Type B pancreatic cell (in vitro differentiated cells): ENCODE data around the gene PRICKLE2. TPM values are rescaled to one million over a fixed set of nuclear protein-coding genes. Genes with fewer than 3 reads are reported as not detected.

ENCODE experiments used
- DNase-seq: peaks from one replicate; pipeline ENCODE4 v3.0.0; 2021; ENCODE audit warnings: mixed read lengths; ENCODE audit not compliant: unreplicated experiment; ENCODE audit errors: extremely low spot score
- H3K27ac Mint-ChIP-seq: 2 replicates; pipeline ENCODE4 v1.8.0; 2021; ENCODE audit warnings: mild to moderate bottlenecking, mixed read lengths
- H3K27me3 Mint-ChIP-seq: 2 replicates; pipeline ENCODE4 v1.8.0; 2021; ENCODE audit warnings: mixed read lengths
- H3K36me3 Mint-ChIP-seq: 2 replicates; pipeline ENCODE4 v1.8.0; 2021; ENCODE audit warnings: mixed read lengths
- H3K4me1 Mint-ChIP-seq: one replicate; pipeline ENCODE4 v1.8.0; 2021; ENCODE audit warnings: mixed read lengths; ENCODE audit not compliant: unreplicated experiment
- H3K4me3 Mint-ChIP-seq: 2 replicates; pipeline ENCODE4 v1.8.0; 2021; ENCODE audit warnings: mild to moderate bottlenecking, mixed read lengths
- H3K9me3 Mint-ChIP-seq: 2 replicates; pipeline ENCODE4 v1.8.0; 2021; ENCODE audit warnings: mixed read lengths
- CTCF ChIP-seq: fragments of 200-600 bp; sonication (generic); conservative IDR thresholded peaks from 2 replicates; pipeline ENCODE4 v1.5.0; 2021; ENCODE audit warnings: antibody characterized with exemption, mild to moderate bottlenecking
- total RNA-seq: library from RNA; stranded (reverse); gene quantifications from 2 replicates; pipeline ENCODE4 v1.2.1, GENCODE V29; 2021; ENCODE audit warnings: low replicate concordance

PRICKLE2 gene
- total RNA-seq, 1 donor from 2014 or later = 23.6 TPM

GRCh38 chr3:64232821-64233220, 7.6 kb upstream of the PRICKLE2 start:
- no peak overlapping the region for H3K4me3 Mint-ChIP-seq
- H3K4me1 Mint-ChIP-seq = peaks cover 13% of the 10 kb centered on the region
- TF ChIP-seq CTCF = no peak
- peaks cover 18% of the 10 kb centered on the region for H3K9me3 Mint-ChIP-seq
- H3K27ac Mint-ChIP-seq = no peak overlapping the region
- DNase-seq = no peak
- peaks cover 27% of the 10 kb centered on the region for H3K36me3 Mint-ChIP-seq
- H3K27me3 Mint-ChIP-seq = no peaks in the 10 kb centered on the region

- Mint-ChIP-seq H3K9me3 (peaks cover 4% of the 10 kb centered on the region), H3K27ac (peak overlapping the region; percentile 42), H3K4me3 (no peak overlapping the region), H3K27me3 (no peaks in the 10 kb centered on the region), H3K4me1 (peaks cover 34% of the 10 kb centered on the region), H3K36me3 (peaks cover 10% of the 10 kb centered on the region)
- TF ChIP-seq CTCF = no peak
- no peak for DNase-seq
Measured at GRCh38 chr3:64229903-64230302, 4.6 kb upstream of the PRICKLE2 start.

GRCh38 chr3:64228110-64228509, 2.8 kb upstream of the PRICKLE2 start:
- H3K4me3 Mint-ChIP-seq = no peak overlapping the region
- peaks cover 39% of the 10 kb centered on the region for H3K4me1 Mint-ChIP-seq
- H3K36me3 Mint-ChIP-seq = peaks cover 3% of the 10 kb centered on the region
- no peak for DNase-seq
- no peak overlapping the region for H3K27ac Mint-ChIP-seq
- no peaks in the 10 kb centered on the region for H3K9me3 Mint-ChIP-seq
- no peaks in the 10 kb centered on the region for H3K27me3 Mint-ChIP-seq
- no peak for TF ChIP-seq CTCF

GRCh38 chr3:64226730-64227129, 1.5 kb upstream of the PRICKLE2 start:
- no peak overlapping the region for H3K27ac Mint-ChIP-seq
- TF ChIP-seq CTCF = no peak
- H3K36me3 Mint-ChIP-seq = no peaks in the 10 kb centered on the region
- no peak overlapping the region for H3K4me3 Mint-ChIP-seq
- DNase-seq = no peak
- no peaks in the 10 kb centered on the region for H3K27me3 Mint-ChIP-seq
- no peaks in the 10 kb centered on the region for H3K9me3 Mint-ChIP-seq
- peaks cover 49% of the 10 kb centered on the region for H3K4me1 Mint-ChIP-seq

GRCh38 chr3:64225695-64226499, 631 bp upstream of the PRICKLE2 start:
- peaks cover 57% of the 10 kb centered on the region for H3K4me1 Mint-ChIP-seq

More at GRCh38 chr3:64225695-64226499, 631 bp upstream of the PRICKLE2 start:
- Mint-ChIP-seq H3K27ac (peak overlapping the region; percentile 82), H3K9me3 (no peaks in the 10 kb centered on the region), H3K4me3 (peak overlapping the region; percentile 77), H3K27me3 (no peaks in the 10 kb centered on the region), H3K36me3 (no peaks in the 10 kb centered on the region)
- no peak for DNase-seq
- peak; percentile 44 for TF ChIP-seq CTCF
